Ovary (tissue), 9 donors: Measurements from ENCODE around the gene FAM124B. TPM values are rescaled to one million over a fixed set of nuclear protein-coding genes. Genes with fewer than 3 reads are reported as not detected.

Source experiments
- DNase-seq, 5 donors: peaks; one replicate each; pipeline ENCODE4 v3.0.0-alpha.2; 2019 to 2020
- H3K27ac ChIP-seq, 2 donors: fragments of 200-600 bp; one replicate each; pipeline versions ENCODE4 v1.5.1 to v1.8.0; 2019 to 2022
- H3K27me3 ChIP-seq: fragments of 200-600 bp; one replicate; pipeline ENCODE4 v1.8.0; 2022
- H3K36me3 ChIP-seq: fragments of 200-600 bp; sonication (generic); one replicate; pipeline ENCODE4 v1.5.1; 2019
- H3K4me1 ChIP-seq: one replicate; pipeline ENCODE4 v1.8.1; 2013; ENCODE audit warnings: mild to moderate bottlenecking, moderate library complexity; ENCODE audit not compliant: insufficient read depth
- H3K4me3 ChIP-seq: fragments of 200-600 bp; sonication (generic); one replicate; pipeline ENCODE4 v1.5.1; 2017
- H3K9me3 ChIP-seq, 2 donors: fragments of 200-600 bp in 1 of 2; sonication (generic) in 1 of 2; one replicate each; pipeline versions ENCODE4 v1.5.1 to v1.8.1; 2013 to 2019; ENCODE audit warnings: mild to moderate bottlenecking in 1 of 2, moderate library complexity in 1 of 2
- EP300 ChIP-seq: sonication (generic); formaldehyde crosslinking; IDR thresholded peaks from one replicate; pipeline ENCODE4 v1.6.1; 2017; ENCODE audit warnings: antibody characterized with exemption
- POLR2A ChIP-seq: fragments of 450-650 bp; IDR thresholded peaks from one replicate; pipeline ENCODE4 v1.6.1; 2017; ENCODE audit warnings: antibody characterized with exemption, mild to moderate bottlenecking, moderate library complexity
- WGBS, 3 donors: extraction: QIAGEN DNeasy Blood & Tissue Kit in 1 of 3; methylation state at CpG; one replicate each; pipeline versions ENCODE4 v1.1.5 to v1.1.7; 2013 to 2017; 5-methylcytosine and 5-hydroxymethylcytosine counted together
- intact Hi-C, 4 donors: fragments of 100-400 bp; cut with DNase I; formaldehyde crosslinking; loops; one replicate each; pipeline versions ENCODE4 v1.11.0 to v1.15.1; 2022 to 2023
- polyA plus RNA-seq, 2 donors: library from polyadenylated mRNA; stranded (reverse); fragments of 200-250 nt in 1 of 2; fragments of 350-450 nt in 1 of 2; fragmentation: Illumina TruSeq in 1 of 2; extraction: RNeasy Lipid Tissue Mini Kit (QIAGEN cat#74804) in 1 of 2; gene quantifications; one replicate each; pipeline ENCODE4 v1.2.3, GENCODE V29; 2013 to 2014
- total RNA-seq, 7 donors: library from RNA; depleted of rRNA in 2 of 7; stranded (reverse); fragments of >200 nt in 2 of 7; fragmentation: NEBNext Ultra II Directional in 3 of 7; extraction: Animal tissue kit (Norgen Biotek cat#: 25700) in 3 of 7; gene quantifications; one replicate each; pipeline versions ENCODE4 v1.1.0 to v1.2.4, GENCODE V29; 2016 to 2023
- TF ChIP-seq, protein P1 (sequence below), 3 donors: fragments of 450-650 bp in 2 of 3; fragments of 200-600 bp in 1 of 3; IDR thresholded peaks; one replicate each; pipeline versions ENCODE4 v1.5.1 to v1.8.0; 2016 to 2022; ENCODE audit warnings: antibody characterized with exemption in 3 of 3, mild to moderate bottlenecking in 1 of 3
- donor health status: DM: no; HTN: no; CAD: no; lungs with moderate emphysema.
- donor health status: DM: no; HTN: no; CAD: no.
- donor health status: Bipolar disorder and iron deficiency.
- donor health status: DM: yes; HTN: yes; CAD: no.
- donor health status: DM: no; HTN: no; CAD: no.
- donor health status: DM: yes; HTN: yes; CAD: no.

Gene FAM124B
- total and polyA plus RNA-seq, 9 donors, result 0.11 to 3.0 (median 1.1) TPM

DNA sequence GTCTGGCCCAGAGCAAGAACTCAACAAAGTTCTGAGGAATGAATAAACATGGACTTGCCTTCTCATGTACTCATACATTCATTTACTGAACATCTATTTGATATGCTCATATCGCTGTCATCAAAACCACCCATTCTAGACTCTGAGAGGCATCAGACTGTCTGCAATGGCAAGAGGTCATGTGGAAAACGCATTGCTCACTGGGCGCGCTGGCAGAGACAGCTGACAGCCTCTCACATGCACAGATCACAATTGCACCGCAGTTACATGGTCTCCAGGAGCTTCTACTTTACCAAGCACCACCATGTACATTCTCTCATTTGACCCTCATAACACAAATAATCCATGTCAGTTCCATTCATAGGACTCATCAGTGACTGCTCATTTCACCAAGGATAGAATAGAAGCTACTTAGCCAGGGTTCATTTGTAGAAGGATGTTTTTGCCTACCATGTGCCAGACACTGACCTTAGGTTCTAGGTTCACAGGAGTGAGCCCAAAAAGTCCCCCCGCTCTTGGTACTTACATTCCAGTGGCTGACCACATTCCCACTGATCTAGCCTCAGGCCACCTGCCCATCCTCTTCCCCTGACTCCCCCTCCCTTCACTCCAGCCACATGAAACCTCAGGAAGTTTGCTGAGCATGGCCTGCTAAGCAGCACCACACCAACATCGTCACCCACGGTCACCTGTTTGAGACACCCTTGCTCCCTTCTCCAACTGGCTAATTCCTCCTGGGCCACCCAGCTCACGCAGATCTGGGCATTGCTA, 6.1 kb downstream of the FAM124B start:
- TF ChIP-seq, protein P1, sequence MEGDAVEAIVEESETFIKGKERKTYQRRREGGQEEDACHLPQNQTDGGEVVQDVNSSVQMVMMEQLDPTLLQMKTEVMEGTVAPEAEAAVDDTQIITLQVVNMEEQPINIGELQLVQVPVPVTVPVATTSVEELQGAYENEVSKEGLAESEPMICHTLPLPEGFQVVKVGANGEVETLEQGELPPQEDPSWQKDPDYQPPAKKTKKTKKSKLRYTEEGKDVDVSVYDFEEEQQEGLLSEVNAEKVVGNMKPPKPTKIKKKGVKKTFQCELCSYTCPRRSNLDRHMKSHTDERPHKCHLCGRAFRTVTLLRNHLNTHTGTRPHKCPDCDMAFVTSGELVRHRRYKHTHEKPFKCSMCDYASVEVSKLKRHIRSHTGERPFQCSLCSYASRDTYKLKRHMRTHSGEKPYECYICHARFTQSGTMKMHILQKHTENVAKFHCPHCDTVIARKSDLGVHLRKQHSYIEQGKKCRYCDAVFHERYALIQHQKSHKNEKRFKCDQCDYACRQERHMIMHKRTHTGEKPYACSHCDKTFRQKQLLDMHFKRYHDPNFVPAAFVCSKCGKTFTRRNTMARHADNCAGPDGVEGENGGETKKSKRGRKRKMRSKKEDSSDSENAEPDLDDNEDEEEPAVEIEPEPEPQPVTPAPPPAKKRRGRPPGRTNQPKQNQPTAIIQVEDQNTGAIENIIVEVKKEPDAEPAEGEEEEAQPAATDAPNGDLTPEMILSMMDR (IDR thresholded peaks at IDR 0.05), result no peak
- no peak for TF ChIP-seq EP300
- TF ChIP-seq POLR2A, result no peak
- no peaks in the 10 kb centered on the region for H3K4me1 ChIP-seq
- intact Hi-C loops, result no loop called here
- 91 to 92% (median 92%) methylated on average over 9 of the region's 9 CpGs for WGBS, 3 donors
- H3K27me3 ChIP-seq, result no peaks in the 10 kb centered on the region
- H3K36me3 ChIP-seq, result no peaks in the 10 kb centered on the region
- H3K27ac ChIP-seq, result no peak overlapping the region
- no peak for DNase-seq
- no peak overlapping the region for H3K4me3 ChIP-seq
- no peaks in the 10 kb centered on the region for H3K9me3 ChIP-seq

DNA sequence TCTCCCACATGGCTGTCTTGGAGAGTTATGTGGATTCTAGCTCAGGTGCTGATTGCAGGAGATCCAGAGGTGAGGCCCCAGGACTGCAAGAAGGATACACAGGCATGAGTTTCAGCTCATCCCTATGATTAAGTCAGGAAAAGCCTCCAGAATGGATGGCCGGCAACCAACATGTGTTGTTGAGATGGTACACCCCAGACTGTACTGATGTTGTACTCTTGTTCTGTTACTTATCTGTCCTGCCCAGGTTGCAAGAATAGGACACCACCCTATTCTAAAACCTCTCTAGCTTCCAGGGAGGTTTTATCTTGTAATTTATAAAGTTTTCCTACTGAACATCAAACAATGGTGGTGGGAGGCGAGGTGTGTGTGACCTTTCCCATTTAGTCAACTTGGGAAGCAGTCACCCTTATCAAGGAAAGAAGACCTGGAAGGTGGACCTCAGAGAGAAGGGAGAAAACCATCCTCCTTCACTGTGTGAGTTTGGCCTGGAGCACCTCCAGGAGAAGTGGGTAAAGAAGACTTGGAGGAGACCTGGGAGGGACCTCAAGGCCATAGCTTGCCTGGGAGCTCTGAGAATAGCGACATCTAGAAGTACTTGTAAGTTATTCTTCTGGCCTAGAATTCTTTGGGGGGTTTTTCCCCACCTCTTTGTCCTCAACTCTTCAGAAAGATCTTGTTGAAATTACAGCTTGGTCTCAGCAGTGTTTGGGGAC, 8.6 kb downstream of the FAM124B start:
- TF ChIP-seq, protein P1 (IDR thresholded peaks at IDR 0.05), result no peak
- no peak for TF ChIP-seq EP300
- no peak for TF ChIP-seq POLR2A
- H3K27ac ChIP-seq, result no peak overlapping the region
- H3K4me3 ChIP-seq, result no peak overlapping the region
- no peaks in the 10 kb centered on the region for H3K9me3 ChIP-seq
- no peaks in the 10 kb centered on the region for H3K27me3 ChIP-seq
- intact Hi-C loops, result no loop called here
- H3K36me3 ChIP-seq, result no peaks in the 10 kb centered on the region
- no peak for DNase-seq
- WGBS, 3 donors, result 85 to 93% (median 90%) methylated on average over 3 of the region's 3 CpGs
- H3K4me1 ChIP-seq, result no peaks in the 10 kb centered on the region

DNA sequence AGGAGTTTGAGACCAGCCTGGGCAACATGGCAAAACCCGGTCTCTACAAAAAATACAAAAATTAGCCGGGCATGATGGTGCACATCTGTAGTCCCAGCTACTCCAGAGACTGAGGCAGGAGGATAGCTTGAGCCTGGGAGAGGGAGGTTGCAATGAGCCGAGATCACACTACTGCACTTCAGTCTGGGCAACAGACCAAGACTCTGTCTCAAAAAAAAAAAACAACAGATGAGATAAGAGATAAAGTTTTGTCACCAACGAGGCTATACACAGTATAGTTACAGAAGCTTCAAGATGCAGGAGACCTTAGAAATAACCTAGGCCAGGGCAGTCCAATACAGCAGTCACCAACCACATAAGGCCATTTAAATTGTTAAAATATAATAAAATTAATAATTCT, 9.4 kb downstream of the FAM124B start:
- no peaks in the 10 kb centered on the region for H3K36me3 ChIP-seq
- TF ChIP-seq POLR2A, result no peak
- TF ChIP-seq, protein P1 (IDR thresholded peaks at IDR 0.05), result no peak
- no peak for TF ChIP-seq EP300
- no peaks in the 10 kb centered on the region for H3K9me3 ChIP-seq
- H3K4me3 ChIP-seq, result no peak overlapping the region
- no peak overlapping the region for H3K27ac ChIP-seq
- 78 to 83% (median 82%) methylated on average over 4 of the region's 4 CpGs for WGBS, 3 donors
- intact Hi-C loops, result no loop called here
- H3K4me1 ChIP-seq, result no peaks in the 10 kb centered on the region
- H3K27me3 ChIP-seq, result no peaks in the 10 kb centered on the region
- no peak for DNase-seq

DNA sequence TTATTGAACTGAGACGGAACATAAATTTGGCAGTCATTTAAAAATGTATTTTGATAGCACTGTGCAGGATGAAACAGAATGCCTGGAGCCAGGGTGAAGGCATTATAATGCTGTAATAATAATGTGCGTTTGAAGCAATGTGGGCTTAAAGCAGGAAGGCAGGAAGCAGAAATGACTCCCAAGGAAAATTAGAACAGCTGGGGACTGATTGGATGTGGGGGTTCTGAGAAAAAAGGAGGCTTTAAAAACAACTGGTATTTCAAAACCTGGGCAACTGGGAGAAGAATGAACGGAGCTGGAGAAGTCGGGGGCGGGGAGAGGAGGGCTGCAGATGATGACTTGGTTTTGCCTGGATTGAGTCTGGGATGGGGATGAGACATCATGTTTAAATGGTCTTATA, 12.6 kb downstream of the FAM124B start:
- intact Hi-C loops, result no loop called here
- TF ChIP-seq POLR2A, result no peak
- TF ChIP-seq, protein P1 (IDR thresholded peaks at IDR 0.05), result no peak
- no peak for TF ChIP-seq EP300
- no peak for DNase-seq
- H3K4me3 ChIP-seq, result no peak overlapping the region
- 48 to 59% (median 54%) methylated on average over 5 of the region's 5 CpGs for WGBS, 3 donors
- no peaks in the 10 kb centered on the region for H3K27me3 ChIP-seq
- H3K36me3 ChIP-seq, result no peaks in the 10 kb centered on the region
- no peaks in the 10 kb centered on the region for H3K4me1 ChIP-seq
- no peaks in the 10 kb centered on the region for H3K9me3 ChIP-seq
- no peak overlapping the region for H3K27ac ChIP-seq
